PC-9 (cell line): ENCODE measurements around the gene TRMT1. TPM values are rescaled to one million over a fixed set of nuclear protein-coding genes. Genes with fewer than 3 reads are reported as not detected.
A peak's percentile ranks its signal among the peaks of the same experiment; 100 is the strongest.

Experiments
- BruUV-seq: library from RNA; stranded (reverse); fragments of 400-500 nt; replicated peaks from 2 replicates; lab custom pipeline; 2021; lab: Mats Ljungman, UMichigan
- CTCF ChIA-PET: fragments of 300-600 bp; sonication (Branson Sonifier 250); formaldehyde crosslinking; loops from one replicate; lab custom pipeline; 2022; ENCODE audit warnings: antibody characterized with exemption; lab: Charles Lee
- POLR2A ChIA-PET: fragments of 300-600 bp; sonication (Branson Sonifier 250); formaldehyde crosslinking; loops from one replicate; lab custom pipeline; 2022; ENCODE audit warnings: antibody characterized with exemption; ENCODE audit not compliant: unreplicated experiment; lab: Charles Lee
- DNase-seq, 2 experiments: peaks; one replicate each; pipeline versions ENCODE4 v3.0.0 to v3.0.0-alpha.2; 2015 to 2022; ENCODE audit warnings: mixed read lengths in 1 of 2
- H2AFZ ChIP-seq: fragments of 200-600 bp; sonication (generic); 2 replicates; pipeline ENCODE4 v1.8.1; 2017; ENCODE audit warnings: antibody characterized with exemption
- H3F3A ChIP-seq: fragments of 200-600 bp; sonication (generic); 2 replicates; pipeline ENCODE4 v1.8.1; 2017; ENCODE audit warnings: antibody characterized with exemption, mild to moderate bottlenecking, low read depth; ENCODE audit not compliant: insufficient read depth
- H3K27ac ChIP-seq: fragments of 200-600 bp; sonication (generic); 2 replicates; pipeline ENCODE4 v1.6.1; 2016; ENCODE audit warnings: mixed run types
- H3K27me3 ChIP-seq: fragments of 200-600 bp; sonication (generic); 2 replicates; pipeline ENCODE4 v1.6.1; 2016; ENCODE audit warnings: low read depth, mixed run types; ENCODE audit not compliant: insufficient read depth
- H3K36me3 ChIP-seq: fragments of 200-600 bp; sonication (generic); 2 replicates; pipeline ENCODE4 v1.6.1; 2016; ENCODE audit warnings: low read depth, mixed run types
- H3K4me1 ChIP-seq: fragments of 200-600 bp; sonication (generic); replicated peaks from 2 replicates; pipeline ENCODE4 v1.6.1; 2016; ENCODE audit warnings: mixed run types; ENCODE audit not compliant: insufficient read depth
- H3K4me2 ChIP-seq: fragments of 200-600 bp; sonication (generic); 2 replicates; pipeline ENCODE4 v1.6.1; 2017; ENCODE audit warnings: mixed run types
- H3K4me3 ChIP-seq: fragments of 200-600 bp; sonication (generic); 2 replicates; pipeline ENCODE4 v1.6.1; 2016; ENCODE audit warnings: mixed run types
- H3K79me2 ChIP-seq: fragments of 200-600 bp; sonication (generic); 2 replicates; pipeline ENCODE4 v1.6.1; 2017; ENCODE audit warnings: low read depth, mixed run types
- H3K9me2 ChIP-seq: fragments of 200-600 bp; sonication (generic); 2 replicates; pipeline ENCODE4 v1.8.1; 2017; ENCODE audit warnings: mild to moderate bottlenecking; ENCODE audit not compliant: insufficient read depth
- H3K9me3 ChIP-seq: fragments of 200-600 bp; sonication (generic); 2 replicates; pipeline ENCODE4 v1.8.1; 2016; ENCODE audit warnings: low read depth; ENCODE audit not compliant: insufficient read depth
- H4K20me1 ChIP-seq: fragments of 200-600 bp; sonication (generic); 2 replicates; pipeline ENCODE4 v1.8.1; 2017; ENCODE audit not compliant: insufficient read depth
- EZH2 ChIP-seq: fragments of 200-600 bp; sonication (generic); IDR thresholded peaks from 2 replicates; pipeline ENCODE4 v1.8.0; 2017; ENCODE audit warnings: antibody characterized with exemption, low read depth
- intact Hi-C: fragments of 100-400 bp; cut with micrococcal nuclease; formaldehyde crosslinking; loops from one replicate; pipeline ENCODE4 v1.10.0; 2022; ENCODE audit not compliant: unreplicated experiment
- total RNA-seq: library from RNA; stranded (reverse); gene quantifications from 2 replicates; pipeline ENCODE4 v1.2.3, GENCODE V29; 2021
- TF ChIP-seq, protein P1 (sequence below): fragments of 200-600 bp; sonication (generic); conservative IDR thresholded peaks from 2 replicates; pipeline ENCODE4 v1.6.1; 2017; ENCODE audit warnings: mixed run types, antibody characterized with exemption, mild to moderate bottlenecking, moderate library complexity

Gene TRMT1
- total RNA-seq, 1 experiment from 2014 or later: 44.1 TPM

GRCh38 chr19:13151605-13152355, 35.2 kb upstream of the TRMT1 start:
- intact Hi-C loops: loop anchor here (1.0 to 5.0 kb wide), 3 partner anchors 33 to 701 kb away; partner anchors contain the start of genes HOOK2 and NACC1
- Histone ChIP-seq H3K4me3 (peak overlapping the region; percentile 99), H4K20me1 (peaks cover 18% of the 10 kb centered on the region), H3K36me3 (peaks cover 15% of the 10 kb centered on the region), H3K79me2 (peaks cover 73% of the 10 kb centered on the region), H3K9me3 (no peaks in the 10 kb centered on the region), H2AFZ (no peak overlapping the region; the same call in 1 of the 2 replicates), H3K27me3 (no peaks in the 10 kb centered on the region), H3F3A (peaks cover 43% of the 10 kb centered on the region), H3K9me2 (no peaks in the 10 kb centered on the region), H3K4me2 (peak overlapping the region; percentile 99), H3K4me1 (peaks cover 32% of the 10 kb centered on the region), H3K27ac (peak overlapping the region; percentile 98)
- ChIA-PET CTCF (interaction anchor here (0.6 kb wide), 1 partner anchor 1594 kb away, joined by 6 read pairs; no protein-coding TSS in a partner anchor), POLR2A (interaction anchor here (0.5 to 1.7 kb wide), 5 partner anchors 10 to 34 kb away, joined by 3 to 17 read pairs (median 5); no protein-coding TSS in a partner anchor)
- DNase-seq: peak; percentile 95 to 97
- no TSS peak for BruUV-seq
- TF ChIP-seq EZH2: no peak
- TF ChIP-seq, protein P1, sequence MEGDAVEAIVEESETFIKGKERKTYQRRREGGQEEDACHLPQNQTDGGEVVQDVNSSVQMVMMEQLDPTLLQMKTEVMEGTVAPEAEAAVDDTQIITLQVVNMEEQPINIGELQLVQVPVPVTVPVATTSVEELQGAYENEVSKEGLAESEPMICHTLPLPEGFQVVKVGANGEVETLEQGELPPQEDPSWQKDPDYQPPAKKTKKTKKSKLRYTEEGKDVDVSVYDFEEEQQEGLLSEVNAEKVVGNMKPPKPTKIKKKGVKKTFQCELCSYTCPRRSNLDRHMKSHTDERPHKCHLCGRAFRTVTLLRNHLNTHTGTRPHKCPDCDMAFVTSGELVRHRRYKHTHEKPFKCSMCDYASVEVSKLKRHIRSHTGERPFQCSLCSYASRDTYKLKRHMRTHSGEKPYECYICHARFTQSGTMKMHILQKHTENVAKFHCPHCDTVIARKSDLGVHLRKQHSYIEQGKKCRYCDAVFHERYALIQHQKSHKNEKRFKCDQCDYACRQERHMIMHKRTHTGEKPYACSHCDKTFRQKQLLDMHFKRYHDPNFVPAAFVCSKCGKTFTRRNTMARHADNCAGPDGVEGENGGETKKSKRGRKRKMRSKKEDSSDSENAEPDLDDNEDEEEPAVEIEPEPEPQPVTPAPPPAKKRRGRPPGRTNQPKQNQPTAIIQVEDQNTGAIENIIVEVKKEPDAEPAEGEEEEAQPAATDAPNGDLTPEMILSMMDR: no peak

GRCh38 chr19:13150931-13151604, 34.5 kb upstream of the TRMT1 start:
- Histone ChIP-seq H3F3A (peaks cover 42% of the 10 kb centered on the region), H3K4me3 (peak overlapping the region; percentile 83), H4K20me1 (peaks cover 18% of the 10 kb centered on the region), H3K4me1 (peaks cover 32% of the 10 kb centered on the region), H3K36me3 (peaks cover 15% of the 10 kb centered on the region), H3K27me3 (no peaks in the 10 kb centered on the region), H3K79me2 (peaks cover 75% of the 10 kb centered on the region), H3K9me2 (no peaks in the 10 kb centered on the region), H3K9me3 (no peaks in the 10 kb centered on the region), H2AFZ (no peak overlapping the region), H3K27ac (peak overlapping the region; percentile 96), H3K4me2 (peak overlapping the region; percentile 99)
- DNase-seq: no peak
- BruUV-seq: TSS peak; percentile 48
- TF ChIP-seq, protein P1: no peak
- no peak for TF ChIP-seq EZH2
- intact Hi-C loops: loop anchor here (1.0 to 5.0 kb wide), 4 partner anchors 33 to 701 kb away; partner anchors contain the start of genes HOOK2 and NACC1
- ChIA-PET CTCF (no interaction called here), POLR2A (no interaction called here)
